GM10266 (cell line): ENCODE data around the gene NDUFS8.

Source experiments
- DNase-seq: peaks from one replicate; pipeline ENCODE4 v3.0.0; 2012; ENCODE audit errors: extremely low spot score
- TF ChIP-seq, protein P1 (sequence below): IDR thresholded peaks from 2 replicates; pipeline ENCODE4 v1.5.1; 2012; ENCODE audit warnings: mild to moderate bottlenecking, low read depth; ENCODE audit not compliant: control insufficient read depth, insufficient read depth; ENCODE audit errors: missing control alignments

Gene NDUFS8

GRCh38 chr11:68052137-68052873, 21.8 kb downstream of the NDUFS8 start:
- TF ChIP-seq, protein P1, sequence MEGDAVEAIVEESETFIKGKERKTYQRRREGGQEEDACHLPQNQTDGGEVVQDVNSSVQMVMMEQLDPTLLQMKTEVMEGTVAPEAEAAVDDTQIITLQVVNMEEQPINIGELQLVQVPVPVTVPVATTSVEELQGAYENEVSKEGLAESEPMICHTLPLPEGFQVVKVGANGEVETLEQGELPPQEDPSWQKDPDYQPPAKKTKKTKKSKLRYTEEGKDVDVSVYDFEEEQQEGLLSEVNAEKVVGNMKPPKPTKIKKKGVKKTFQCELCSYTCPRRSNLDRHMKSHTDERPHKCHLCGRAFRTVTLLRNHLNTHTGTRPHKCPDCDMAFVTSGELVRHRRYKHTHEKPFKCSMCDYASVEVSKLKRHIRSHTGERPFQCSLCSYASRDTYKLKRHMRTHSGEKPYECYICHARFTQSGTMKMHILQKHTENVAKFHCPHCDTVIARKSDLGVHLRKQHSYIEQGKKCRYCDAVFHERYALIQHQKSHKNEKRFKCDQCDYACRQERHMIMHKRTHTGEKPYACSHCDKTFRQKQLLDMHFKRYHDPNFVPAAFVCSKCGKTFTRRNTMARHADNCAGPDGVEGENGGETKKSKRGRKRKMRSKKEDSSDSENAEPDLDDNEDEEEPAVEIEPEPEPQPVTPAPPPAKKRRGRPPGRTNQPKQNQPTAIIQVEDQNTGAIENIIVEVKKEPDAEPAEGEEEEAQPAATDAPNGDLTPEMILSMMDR = no peak
- no peak for DNase-seq

DNA sequence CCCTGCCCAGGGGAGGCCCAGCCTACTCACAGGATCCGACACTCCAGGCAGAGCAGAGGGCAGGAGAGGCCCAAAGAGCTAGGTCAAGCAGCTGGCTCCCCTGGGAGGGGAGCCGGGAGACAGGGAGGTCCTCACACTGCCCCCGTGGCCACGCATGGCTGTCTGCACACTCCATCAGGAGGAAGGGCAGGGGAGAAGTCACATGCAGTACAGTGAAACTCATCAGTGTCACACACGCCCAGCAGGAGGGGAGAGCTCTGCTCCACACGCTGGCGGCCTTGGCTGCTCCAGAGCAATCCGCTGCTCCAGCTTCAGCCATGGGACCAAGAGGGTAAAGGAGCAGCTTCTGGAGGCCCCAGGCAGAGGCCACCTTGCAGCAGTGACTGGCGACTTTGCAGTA, 22.6 kb downstream of the NDUFS8 start:
- no peak for DNase-seq
- TF ChIP-seq, protein P1 = no peak

- no peak for DNase-seq
- TF ChIP-seq, protein P1 = no peak
Measured at GRCh38 chr11:68053981-68054812, 23.7 kb downstream of the NDUFS8 start.

GRCh38 chr11:68056317-68057285, 26.1 kb downstream of the NDUFS8 start:
- DNase-seq = no peak
- TF ChIP-seq, protein P1 = no peak

GRCh38 chr11:68057807-68058206, 27.3 kb downstream of the NDUFS8 start:
- no peak for DNase-seq
- TF ChIP-seq, protein P1 = no peak

DNA sequence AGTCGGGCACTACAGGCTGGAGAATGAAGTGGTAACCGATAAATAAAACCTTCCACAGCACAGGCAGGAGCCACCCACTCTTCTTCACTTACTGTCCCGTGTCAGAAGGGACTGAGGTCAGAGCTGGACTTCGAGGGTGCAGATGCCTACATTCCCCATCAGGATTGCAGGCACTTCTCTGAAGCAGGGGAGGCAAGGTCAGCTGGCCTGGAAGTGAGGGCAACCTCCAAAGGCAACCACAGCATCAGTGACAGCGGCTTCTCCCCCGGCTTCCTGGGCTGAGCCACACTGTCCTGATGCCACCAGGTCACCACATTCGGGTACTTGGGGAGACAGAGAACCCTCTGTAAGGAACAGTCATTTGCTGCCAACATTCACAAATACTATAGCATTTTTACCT, 31.0 kb downstream of the NDUFS8 start:
- TF ChIP-seq, protein P1 = no peak
- DNase-seq = no peak
